Activated naive CD4-positive, alpha-beta T cell treated with anti-CD3 and anti-CD28 coated beads, Interleukin-2, amount 50 U/mL, for 24 hours (primary cell): ENCODE data around the gene GLCE.

ENCODE experiments used
- H3K27ac Mint-ChIP-seq: one replicate; pipeline ENCODE4 v1.8.0; 2021; ENCODE audit warnings: mild to moderate bottlenecking, mixed read lengths
- H3K27me3 Mint-ChIP-seq: one replicate; pipeline ENCODE4 v1.8.0; 2021; ENCODE audit warnings: mixed read lengths
- H3K36me3 Mint-ChIP-seq: one replicate; pipeline ENCODE4 v1.8.0; 2021; ENCODE audit warnings: mixed read lengths
- H3K4me1 Mint-ChIP-seq: one replicate; pipeline ENCODE4 v1.8.0; 2021; ENCODE audit warnings: mixed read lengths
- H3K4me3 Mint-ChIP-seq: one replicate; pipeline ENCODE4 v1.8.0; 2021; ENCODE audit warnings: mild to moderate bottlenecking, mixed read lengths
- H3K9me3 Mint-ChIP-seq: one replicate; pipeline ENCODE4 v1.8.0; 2021; ENCODE audit warnings: mixed read lengths

Gene GLCE

GRCh38 chr15:69131362-69132220, 28.8 kb upstream of the GLCE start:
- Mint-ChIP-seq H3K9me3 (no peaks in the 10 kb centered on the region), H3K27ac (no peak overlapping the region), H3K4me1 (no peaks in the 10 kb centered on the region), H3K27me3 (peaks cover 4% of the 10 kb centered on the region), H3K36me3 (no peaks in the 10 kb centered on the region), H3K4me3 (no peak overlapping the region)

- Mint-ChIP-seq H3K4me1 (no peaks in the 10 kb centered on the region), H3K9me3 (no peaks in the 10 kb centered on the region), H3K27ac (no peak overlapping the region), H3K4me3 (no peak overlapping the region), H3K36me3 (no peaks in the 10 kb centered on the region), H3K27me3 (peaks cover 10% of the 10 kb centered on the region)
Observed at GRCh38 chr15:69132430-69132829, 28.0 kb upstream of the GLCE start.

GRCh38 chr15:69132977-69133861, 27.2 kb upstream of the GLCE start:
- Mint-ChIP-seq H3K27ac (no peak overlapping the region), H3K36me3 (no peaks in the 10 kb centered on the region), H3K27me3 (peaks cover 13% of the 10 kb centered on the region), H3K4me1 (no peaks in the 10 kb centered on the region), H3K9me3 (no peaks in the 10 kb centered on the region), H3K4me3 (no peak overlapping the region)

GRCh38 chr15:69133862-69134519, 26.4 kb upstream of the GLCE start:
- peaks cover 13% of the 10 kb centered on the region for H3K27me3 Mint-ChIP-seq
- H3K27ac Mint-ChIP-seq: no peak overlapping the region
- H3K9me3 Mint-ChIP-seq: no peaks in the 10 kb centered on the region
- no peak overlapping the region for H3K4me3 Mint-ChIP-seq
- H3K36me3 Mint-ChIP-seq: no peaks in the 10 kb centered on the region
- H3K4me1 Mint-ChIP-seq: no peaks in the 10 kb centered on the region

GRCh38 chr15:69134791-69135190, 25.6 kb upstream of the GLCE start:
- Mint-ChIP-seq H3K4me3 (no peak overlapping the region), H3K9me3 (no peaks in the 10 kb centered on the region), H3K27me3 (peaks cover 14% of the 10 kb centered on the region), H3K4me1 (no peaks in the 10 kb centered on the region), H3K36me3 (no peaks in the 10 kb centered on the region), H3K27ac (no peak overlapping the region)

GRCh38 chr15:69135499-69135898, 24.9 kb upstream of the GLCE start:
- Mint-ChIP-seq H3K27me3 (peaks cover 19% of the 10 kb centered on the region), H3K36me3 (no peaks in the 10 kb centered on the region), H3K4me3 (no peak overlapping the region), H3K4me1 (no peaks in the 10 kb centered on the region), H3K9me3 (no peaks in the 10 kb centered on the region), H3K27ac (no peak overlapping the region)

GRCh38 chr15:69138963-69139362, 21.5 kb upstream of the GLCE start:
- H3K27ac Mint-ChIP-seq: no peak overlapping the region
- no peaks in the 10 kb centered on the region for H3K9me3 Mint-ChIP-seq
- H3K4me3 Mint-ChIP-seq: no peak overlapping the region
- peaks cover 31% of the 10 kb centered on the region for H3K27me3 Mint-ChIP-seq
- H3K4me1 Mint-ChIP-seq: no peaks in the 10 kb centered on the region
- no peaks in the 10 kb centered on the region for H3K36me3 Mint-ChIP-seq

GRCh38 chr15:69140306-69140705, 20.1 kb upstream of the GLCE start:
- Mint-ChIP-seq H3K4me1 (no peaks in the 10 kb centered on the region), H3K4me3 (no peak overlapping the region), H3K27me3 (peaks cover 32% of the 10 kb centered on the region), H3K27ac (no peak overlapping the region), H3K36me3 (no peaks in the 10 kb centered on the region), H3K9me3 (no peaks in the 10 kb centered on the region)

GRCh38 chr15:69141286-69141701, 19.1 kb upstream of the GLCE start:
- H3K4me3 Mint-ChIP-seq: no peak overlapping the region
- H3K27me3 Mint-ChIP-seq: peaks cover 36% of the 10 kb centered on the region
- no peak overlapping the region for H3K27ac Mint-ChIP-seq
- no peaks in the 10 kb centered on the region for H3K4me1 Mint-ChIP-seq
- H3K36me3 Mint-ChIP-seq: no peaks in the 10 kb centered on the region
- no peaks in the 10 kb centered on the region for H3K9me3 Mint-ChIP-seq

GRCh38 chr15:69141833-69142232, 18.6 kb upstream of the GLCE start:
- Mint-ChIP-seq H3K4me1 (no peaks in the 10 kb centered on the region), H3K36me3 (no peaks in the 10 kb centered on the region), H3K27me3 (peaks cover 39% of the 10 kb centered on the region), H3K9me3 (no peaks in the 10 kb centered on the region), H3K27ac (no peak overlapping the region), H3K4me3 (no peak overlapping the region)

GRCh38 chr15:69143756-69144436, 16.5 kb upstream of the GLCE start:
- no peak overlapping the region for H3K4me3 Mint-ChIP-seq
- H3K4me1 Mint-ChIP-seq: no peaks in the 10 kb centered on the region
- H3K27me3 Mint-ChIP-seq: peaks cover 43% of the 10 kb centered on the region
- H3K9me3 Mint-ChIP-seq: no peaks in the 10 kb centered on the region
- no peak overlapping the region for H3K27ac Mint-ChIP-seq
- no peaks in the 10 kb centered on the region for H3K36me3 Mint-ChIP-seq

- H3K4me3 Mint-ChIP-seq: no peak overlapping the region
- H3K9me3 Mint-ChIP-seq: no peaks in the 10 kb centered on the region
- no peak overlapping the region for H3K27ac Mint-ChIP-seq
- peaks cover 43% of the 10 kb centered on the region for H3K27me3 Mint-ChIP-seq
- H3K36me3 Mint-ChIP-seq: no peaks in the 10 kb centered on the region
- H3K4me1 Mint-ChIP-seq: no peaks in the 10 kb centered on the region
Observed at GRCh38 chr15:69144530-69144929, 15.9 kb upstream of the GLCE start.

GRCh38 chr15:69145149-69145693, 15.2 kb upstream of the GLCE start:
- H3K27me3 Mint-ChIP-seq: peaks cover 44% of the 10 kb centered on the region
- no peaks in the 10 kb centered on the region for H3K4me1 Mint-ChIP-seq
- no peak overlapping the region for H3K4me3 Mint-ChIP-seq
- no peak overlapping the region for H3K27ac Mint-ChIP-seq
- no peaks in the 10 kb centered on the region for H3K36me3 Mint-ChIP-seq
- H3K9me3 Mint-ChIP-seq: no peaks in the 10 kb centered on the region

GRCh38 chr15:69145694-69146492, 14.5 kb upstream of the GLCE start:
- peaks cover 47% of the 10 kb centered on the region for H3K27me3 Mint-ChIP-seq
- H3K4me1 Mint-ChIP-seq: no peaks in the 10 kb centered on the region
- no peak overlapping the region for H3K4me3 Mint-ChIP-seq
- no peaks in the 10 kb centered on the region for H3K36me3 Mint-ChIP-seq
- no peaks in the 10 kb centered on the region for H3K9me3 Mint-ChIP-seq
- H3K27ac Mint-ChIP-seq: no peak overlapping the region
